KMS-11 (cell line): Measurements from ENCODE around the gene YIPF6.

Experiments used
- H2AFZ ChIP-seq: fragments of 200-600 bp; sonication (generic); 2 replicates; pipeline ENCODE4 v1.6.1; 2016; ENCODE audit warnings: antibody characterized with exemption, mixed run types, low read depth
- H3K27ac ChIP-seq: fragments of 200-600 bp; sonication (generic); 2 replicates; pipeline ENCODE4 v1.6.1; 2016; ENCODE audit warnings: mild to moderate bottlenecking, mixed run types
- H3K27me3 ChIP-seq: fragments of 200-600 bp; sonication (generic); 2 replicates; pipeline ENCODE4 v1.6.1; 2017; ENCODE audit warnings: mild to moderate bottlenecking, low read depth, mixed run types, moderate library complexity; ENCODE audit not compliant: insufficient read depth
- H3K36me3 ChIP-seq: fragments of 200-600 bp; sonication (generic); 2 replicates; pipeline ENCODE4 v1.6.1; 2017; ENCODE audit warnings: mild to moderate bottlenecking, mixed run types; ENCODE audit not compliant: insufficient read depth
- H3K4me1 ChIP-seq: fragments of 200-600 bp; sonication (generic); 2 replicates; pipeline ENCODE4 v1.6.1; 2016; ENCODE audit warnings: mild to moderate bottlenecking, low read depth, mixed run types; ENCODE audit not compliant: poor library complexity, severe bottlenecking
- H3K4me2 ChIP-seq: fragments of 200-600 bp; sonication (generic); 2 replicates; pipeline ENCODE4 v1.7.0; 2016; ENCODE audit warnings: mild to moderate bottlenecking, mixed run types
- H3K4me3 ChIP-seq: fragments of 200-600 bp; sonication (generic); IDR thresholded peaks from 2 replicates; pipeline ENCODE4 v1.6.1; 2017; ENCODE audit warnings: low read depth, low read length, mixed read lengths; ENCODE audit not compliant: insufficient read depth
- H3K79me2 ChIP-seq: fragments of 200-600 bp; sonication (generic); 2 replicates; pipeline ENCODE4 v1.6.1; 2016; ENCODE audit warnings: low read depth, mixed run types; ENCODE audit not compliant: insufficient read depth
- H3K9ac ChIP-seq: fragments of 200-600 bp; sonication (generic); 2 replicates; pipeline ENCODE4 v1.6.1; 2016; ENCODE audit warnings: mild to moderate bottlenecking, mixed run types
- H4K20me1 ChIP-seq: fragments of 200-600 bp; sonication (generic); 2 replicates; pipeline ENCODE4 v1.6.1; 2016; ENCODE audit warnings: mild to moderate bottlenecking, mixed run types; ENCODE audit not compliant: insufficient read depth
- CTCF ChIP-seq: fragments of 200-600 bp; sonication (generic); conservative IDR thresholded peaks from 2 replicates; pipeline ENCODE4 v1.6.1; 2017; ENCODE audit warnings: low read depth, mild to moderate bottlenecking, antibody characterized with exemption, low read length, moderate library complexity, mixed read lengths

Gene YIPF6

GRCh38 chrX:68498508-68499379, at the start of gene YIPF6:
Gene YIPF6 (plus strand): TSS chrX:68499051. CDS start chrX:68499067, 16 bp downstream.
- TF ChIP-seq CTCF, result no peak
- Histone ChIP-seq H3K9ac (peak within 1 kb of the TSS; percentile 93), H3K4me1 (peaks cover 9% of the 10 kb centered on the region), H3K27ac (peak within 1 kb of the TSS; percentile 75), H2AFZ (peak within 1 kb of the TSS; percentile 85), H3K79me2 (peaks cover 20% of the 10 kb centered on the region), H3K27me3 (no peaks in the 10 kb centered on the region), H3K36me3 (no peaks in the 10 kb centered on the region), H3K4me2 (peak within 1 kb of the TSS; percentile 67), H4K20me1 (no peaks in the 10 kb centered on the region), H3K4me3 (no peak within 1 kb of the TSS)

DNA sequence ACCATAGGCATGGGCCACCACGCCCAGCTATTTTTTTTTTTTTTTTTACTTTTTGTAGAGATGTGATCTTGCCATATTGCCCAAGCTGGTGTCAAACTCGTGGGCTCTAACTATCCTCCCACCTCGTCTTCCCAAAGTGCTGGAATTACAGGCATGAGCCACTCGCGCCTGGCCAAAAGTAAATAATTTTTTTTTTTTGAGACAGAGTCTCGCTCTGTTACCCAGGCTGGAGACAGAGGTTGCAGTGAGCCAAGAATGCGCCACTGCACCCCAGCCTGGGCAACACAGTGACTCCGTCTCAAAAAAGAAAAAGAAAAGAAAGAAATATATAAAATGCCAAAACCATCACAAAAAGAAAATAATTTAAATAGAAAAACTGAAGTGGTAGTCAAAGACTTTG, 47.1 kb upstream of the YIPF6 start:
- Histone ChIP-seq H4K20me1 (no peaks in the 10 kb centered on the region), H3K4me3 (no peak overlapping the region), H3K36me3 (no peaks in the 10 kb centered on the region), H3K9ac (no peak overlapping the region), H3K27ac (no peak overlapping the region), H3K27me3 (no peaks in the 10 kb centered on the region), H3K79me2 (no peaks in the 10 kb centered on the region), H2AFZ (no peak overlapping the region), H3K4me1 (no peaks in the 10 kb centered on the region), H3K4me2 (no peak overlapping the region)
- TF ChIP-seq CTCF, result no peak

- H3K27me3 ChIP-seq, result no peaks in the 10 kb centered on the region
- H3K4me2 ChIP-seq, result no peak overlapping the region
- H3K4me1 ChIP-seq, result no peaks in the 10 kb centered on the region
- H3K9ac ChIP-seq, result no peak overlapping the region
- no peaks in the 10 kb centered on the region for H3K79me2 ChIP-seq
- H3K4me3 ChIP-seq, result no peak overlapping the region
- no peak overlapping the region for H2AFZ ChIP-seq
- H3K36me3 ChIP-seq, result no peaks in the 10 kb centered on the region
- TF ChIP-seq CTCF, result no peak
- no peak overlapping the region for H3K27ac ChIP-seq
- H4K20me1 ChIP-seq, result no peaks in the 10 kb centered on the region
Observed at GRCh38 chrX:68454476-68455150, 44.2 kb upstream of the YIPF6 start.

DNA sequence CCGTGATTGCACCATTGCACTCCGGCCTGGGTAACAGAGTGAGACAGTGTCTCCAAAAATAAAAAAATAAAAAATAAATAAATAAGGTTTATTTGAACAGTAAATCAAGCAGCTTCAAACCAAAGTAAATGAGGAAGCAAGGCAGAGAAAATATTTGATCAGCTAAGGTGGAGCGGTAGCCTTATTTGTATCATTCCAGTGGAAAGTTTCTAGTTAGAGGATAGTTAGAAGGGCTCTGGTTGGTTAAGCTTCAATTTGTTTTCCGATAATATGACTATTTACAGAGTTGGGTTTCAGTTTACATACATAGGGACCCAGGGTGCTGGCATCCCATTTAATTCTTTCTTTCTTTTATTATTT, 43.7 kb upstream of the YIPF6 start:
- Histone ChIP-seq H3K4me3 (no peak overlapping the region), H3K4me2 (no peak overlapping the region), H3K4me1 (no peaks in the 10 kb centered on the region), H3K27ac (no peak overlapping the region), H3K9ac (no peak overlapping the region), H3K27me3 (no peaks in the 10 kb centered on the region), H3K36me3 (no peaks in the 10 kb centered on the region), H4K20me1 (no peaks in the 10 kb centered on the region), H2AFZ (no peak overlapping the region), H3K79me2 (no peaks in the 10 kb centered on the region)
- TF ChIP-seq CTCF, result no peak
